SK-N-SH (cell line): Measurements from ENCODE around the gene LRP1. TPM values are rescaled to one million over a fixed set of nuclear protein-coding genes. Genes with fewer than 3 reads are reported as not detected.

Experiments
- CTCF ChIA-PET: fragments of 300-600, 350-600 bp; formaldehyde crosslinking; extraction: SDS; loops from one replicate; lab custom pipeline; 2021; lab: Yijun Ruan, JAX
- POLR2A ChIA-PET: fragments of 350-600 bp; sonication (Branson Sonifier 250); formaldehyde crosslinking; extraction: SDS; loops from one replicate; lab custom pipeline; 2020; ENCODE audit warnings: antibody characterized with exemption, inconsistent platforms; lab: Yijun Ruan, JAX
- DNase-seq: peaks from one replicate; pipeline ENCODE4 v3.0.0; 2012
- H2AFZ ChIP-seq: fragments of 200-600 bp; sonication (generic); 2 replicates; pipeline ENCODE4 v1.8.1; 2016; ENCODE audit warnings: antibody characterized with exemption, mild to moderate bottlenecking, low read depth
- H3F3A ChIP-seq: fragments of 200-600 bp; sonication (generic); replicated peaks from 2 replicates; pipeline ENCODE3; 2016; ENCODE audit warnings: antibody characterized with exemption, mild to moderate bottlenecking; ENCODE audit not compliant: insufficient read depth
- H3K27ac ChIP-seq, 2 experiments: fragments of 200-500 bp in 1 of 2; fragments of 200-600 bp in 1 of 2; sonication (Bioruptor generic) in 1 of 2; sonication (generic), shearing (Covaris generic) in 1 of 2; 2 replicates each; pipeline versions ENCODE4 v1.5.1 to v1.6.1; 2014 to 2016; ENCODE audit warnings: low read depth in 2 of 2, inconsistent platforms in 1 of 2, low read length in 1 of 2, mild to moderate bottlenecking in 1 of 2, mixed read lengths in 1 of 2
- H3K27me3 ChIP-seq: fragments of 200-600 bp; sonication (generic), shearing (Covaris generic); 2 replicates; pipeline ENCODE4 v1.6.1; 2016; ENCODE audit warnings: mixed run types; ENCODE audit not compliant: insufficient read depth
- H3K36me3 ChIP-seq, 2 experiments: fragments of 200-500 bp in 1 of 2; fragments of 200-600 bp in 1 of 2; sonication (Bioruptor generic) in 1 of 2; sonication (generic) in 1 of 2; replicated peaks in 1 of 2; 2 replicates each; pipeline versions ENCODE3 to v1.5.1; 2014 to 2016; ENCODE audit warnings: low read length in 1 of 2, mild to moderate bottlenecking in 1 of 2; ENCODE audit not compliant: insufficient read depth in 2 of 2, control insufficient read depth in 1 of 2
- H3K4me1 ChIP-seq, 2 experiments: fragments of 200-500 bp in 1 of 2; fragments of 200-600 bp in 1 of 2; sonication (Bioruptor generic) in 1 of 2; sonication (generic), shearing (Covaris generic) in 1 of 2; 2 replicates each; pipeline versions ENCODE4 v1.5.1 to v1.6.1; 2014 to 2016; ENCODE audit warnings: low read depth in 1 of 2, low read length in 1 of 2, mixed run types in 1 of 2; ENCODE audit not compliant: insufficient read depth in 2 of 2, control insufficient read depth in 1 of 2
- H3K4me2 ChIP-seq: fragments of 200-600 bp; sonication (generic), shearing (Covaris generic); 2 replicates; pipeline ENCODE4 v1.6.1; 2017; ENCODE audit warnings: mixed run types
- H3K4me3 ChIP-seq, 2 experiments: fragments of 200-500 bp in 1 of 2; fragments of 200-600 bp in 1 of 2; sonication (Bioruptor generic) in 1 of 2; sonication (generic), shearing (Covaris generic) in 1 of 2; 2 replicates each; pipeline versions ENCODE4 v1.5.1 to v1.8.1; 2014 to 2016; ENCODE audit warnings: low read depth in 2 of 2, inconsistent platforms in 1 of 2, low read length in 1 of 2, mild to moderate bottlenecking in 1 of 2, mixed read lengths in 1 of 2, moderate library complexity in 1 of 2
- H3K79me2 ChIP-seq: fragments of 200-600 bp; sonication (generic); 2 replicates; pipeline ENCODE4 v1.8.1; 2017; ENCODE audit warnings: mild to moderate bottlenecking; ENCODE audit not compliant: insufficient read depth
- H3K9ac ChIP-seq: fragments of 200-600 bp; sonication (generic); 2 replicates; pipeline ENCODE4 v1.6.1; 2017; ENCODE audit warnings: mixed run types
- H3K9me2 ChIP-seq: fragments of 200-600 bp; sonication (generic); 2 replicates; pipeline ENCODE4 v1.6.1; 2017; ENCODE audit warnings: mixed run types
- H3K9me3 ChIP-seq: fragments of 200-600 bp; sonication (generic); 2 replicates; pipeline ENCODE4 v1.6.1; 2017; ENCODE audit warnings: mixed run types, mild to moderate bottlenecking, moderate library complexity
- H4K20me1 ChIP-seq: fragments of 200-600 bp; sonication (generic); 2 replicates; pipeline ENCODE4 v1.6.1; 2017; ENCODE audit warnings: mild to moderate bottlenecking, mixed run types; ENCODE audit not compliant: insufficient read depth
- ELF1 ChIP-seq: IDR thresholded peaks from 2 replicates; pipeline ENCODE4 v1.4.0; 2012
- EZH2phosphoT487 ChIP-seq: fragments of 200-600 bp; sonication (generic); IDR thresholded peaks from 2 replicates; pipeline ENCODE4 v1.6.1; 2017; ENCODE audit warnings: low read depth, mixed run types, mild to moderate bottlenecking, antibody characterized with exemption, moderate library complexity, borderline replicate concordance
- NFIC ChIP-seq: IDR thresholded peaks from 2 replicates; pipeline ENCODE4 v1.4.0; 2012; ENCODE audit warnings: borderline replicate concordance
- PBX3 ChIP-seq: IDR thresholded peaks from 2 replicates; pipeline ENCODE4; 2012
- RFX5 ChIP-seq: IDR thresholded peaks from 2 replicates; pipeline ENCODE4 v1.6.1; 2012; ENCODE audit warnings: mild to moderate bottlenecking, improper control_type of control experiment, low read length
- TAF1 ChIP-seq: IDR thresholded peaks from 2 replicates; pipeline ENCODE4 v1.6.1; 2012; ENCODE audit warnings: low read depth, mild to moderate bottlenecking, low read length, moderate library complexity, borderline replicate concordance
- TCF12 ChIP-seq: IDR thresholded peaks from 2 replicates; pipeline ENCODE4 v1.4.0; 2012
- WGBS: methylation state at CpG from one replicate; pipeline ENCODE4 v1.1.6; 2017; ENCODE audit warnings: low lambda C conversion rate; 5-methylcytosine and 5-hydroxymethylcytosine counted together
- polyA plus RNA-seq, 3 experiments: library from polyadenylated mRNA; depleted of rRNA; stranded (reverse); fragments of >200 nt; gene quantifications; 2 replicates each; pipeline ENCODE4 v1.2.3, GENCODE V29; 2012

LRP1 gene
- polyA plus RNA-seq, 1 of the 3 experiments (the other 2 are of a cell fraction) = 55.0 TPM

GRCh38 chr12:57148469-57149244 lies 20.4 kb downstream of the LRP1 start:
- POLR2A ChIA-PET = interaction anchor here (1.5 kb wide), 1 partner anchor 21 kb away, joined by 5 read pairs; the partner anchor contains the start of gene LRP1
- Histone ChIP-seq H3K27ac (peak overlapping the region in 1 of 2 experiments; percentile 2; a peak in 1 of 4 replicates), H3K79me2 (no peaks in the 10 kb centered on the region), H3K4me3 (no peak overlapping the region), H3K4me1 (peaks cover 35 to 53% of the 10 kb centered on the region in 2 experiments), H3K9ac (no peak overlapping the region), H2AFZ (no peak overlapping the region), H3F3A (peaks cover 22% of the 10 kb centered on the region), H3K4me2 (0 out of 2 replicates have a peak overlapping the region, but pooled peaks have one; percentile 8), H3K36me3 (peaks cover 13 to 42% of the 10 kb centered on the region in 2 experiments), H4K20me1 (peaks cover 5% of the 10 kb centered on the region; the same call in 1 of the 2 replicates), H3K9me3 (no peaks in the 10 kb centered on the region), H3K27me3 (no peaks in the 10 kb centered on the region), H3K9me2 (no peaks in the 10 kb centered on the region)
- 76% methylated on average over 4 of the region's 4 CpGs for WGBS
- TF ChIP-seq TCF12 (no peak), ELF1 (no peak), NFIC (no peak), EZH2phosphoT487 (no peak)
- no peak for DNase-seq
- CTCF ChIA-PET = interaction anchor here (1.1 to 33.3 kb wide), 5 partner anchors 12 to 36 kb away, joined by 3 to 616 read pairs (median 7); partner anchors contain the start of gene LRP1

GRCh38 chr12:57149245-57149900 lies 21.1 kb downstream of the LRP1 start:
- H3K9me3 ChIP-seq = no peaks in the 10 kb centered on the region
- peaks cover 8 to 41% of the 10 kb centered on the region in 2 experiments for H3K36me3 ChIP-seq
- no peak overlapping the region for H3K9ac ChIP-seq
- no peaks in the 10 kb centered on the region for H3K79me2 ChIP-seq
- H3K9me2 ChIP-seq = no peaks in the 10 kb centered on the region
- H3F3A ChIP-seq = peaks cover 22% of the 10 kb centered on the region
- no peaks in the 10 kb centered on the region for H3K27me3 ChIP-seq
- POLR2A ChIA-PET = no interaction called here
- H3K27ac ChIP-seq = peak overlapping the region in 1 of 2 experiments; percentile 4; a peak in 1 of 4 replicates
- TF ChIP-seq ELF1 (no peak), PBX3 (no peak), TAF1 (no peak), RFX5 (no peak)
- 83% methylated on average over 13 of the region's 13 CpGs for WGBS
- H3K4me3 ChIP-seq = no peak overlapping the region
- CTCF ChIA-PET = interaction anchor here (1.2 to 33.3 kb wide), 5 partner anchors 11 to 89 kb away, joined by 3 to 616 read pairs (median 7); partner anchors contain the start of gene LRP1
- 0 out of 2 replicates have a peak overlapping the region, but pooled peaks have one; percentile 8 for H3K4me2 ChIP-seq
- DNase-seq = no peak
- H4K20me1 ChIP-seq = peaks cover 5% of the 10 kb centered on the region; the same call in 1 of the 2 replicates
- H2AFZ ChIP-seq = no peak overlapping the region
- H3K4me1 ChIP-seq = peaks cover 35 to 59% of the 10 kb centered on the region in 2 experiments
